ENCODE data around the gene HINT2.

Gene HINT2

DNA sequence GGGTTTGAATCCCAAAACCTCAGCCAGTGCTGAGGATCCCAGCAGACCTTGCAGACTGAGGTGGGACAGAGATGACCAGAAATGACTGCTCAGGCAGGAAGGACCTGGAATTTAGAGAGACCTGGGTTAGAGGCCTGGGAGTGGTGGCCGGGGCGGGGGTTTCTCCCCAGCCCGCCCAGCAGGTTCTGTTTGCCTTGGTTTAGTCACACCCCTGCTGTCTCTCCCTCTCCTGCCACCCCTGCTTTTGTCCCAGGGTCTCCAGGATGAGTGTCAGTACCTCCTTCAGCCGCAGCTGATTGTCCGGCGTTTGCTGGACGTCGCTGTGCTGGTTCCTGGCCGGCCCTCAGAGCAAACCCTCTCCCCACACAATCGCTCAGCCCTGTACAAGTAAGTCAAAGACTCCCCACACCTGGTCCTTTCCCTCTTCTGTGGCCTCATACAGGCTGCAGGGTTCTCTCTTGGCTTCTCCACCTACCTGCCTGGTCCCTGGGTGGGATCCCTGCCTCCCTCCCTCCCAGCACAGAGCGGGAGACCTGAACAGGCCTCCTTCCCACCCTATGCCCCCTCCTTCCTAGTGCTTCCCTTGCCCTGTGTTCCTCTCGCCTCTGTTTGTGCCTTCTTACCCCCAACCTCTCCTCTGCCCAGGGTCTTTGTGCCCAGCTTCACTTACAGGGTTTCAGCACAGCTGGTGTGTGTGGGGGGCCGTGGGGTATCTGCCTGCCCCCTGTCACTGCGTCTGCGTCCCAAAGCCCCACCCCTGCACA is 26.2 kb upstream of the HINT2 start:
- no peak for DNase-seq (ENCODE audit: low read depth)

DNA sequence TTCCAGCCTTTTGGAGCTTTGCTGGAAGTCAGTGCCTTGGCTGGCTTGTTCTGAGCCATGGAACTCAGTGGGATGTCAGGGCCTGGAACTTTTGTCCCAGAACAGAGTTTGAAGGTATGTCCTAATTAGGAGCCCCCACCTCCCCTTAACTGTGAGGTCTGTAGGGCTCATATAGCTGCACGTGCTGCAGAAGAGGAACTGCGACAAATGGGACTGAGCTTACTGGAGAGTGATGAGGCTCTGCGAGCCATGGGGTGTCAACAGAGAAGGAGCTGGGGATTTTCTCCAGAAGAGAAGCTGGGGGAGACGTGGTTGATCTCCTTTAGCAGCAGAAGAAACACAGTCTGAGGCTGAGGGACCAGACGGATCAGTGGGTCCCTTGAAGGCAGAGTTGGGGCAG is 25.1 kb upstream of the HINT2 start:
- DNase-seq (ENCODE audit: low read depth): no peak

- DNase-seq (ENCODE audit: low read depth): no peak
Measured at GRCh38 chr9:35836595-35836994, 21.8 kb upstream of the HINT2 start.

GRCh38 chr9:35835766-35836165 is 20.9 kb upstream of the HINT2 start:
- no peak for DNase-seq (ENCODE audit: low read depth)

- no peak for DNase-seq (ENCODE audit: low read depth)
Measured at GRCh38 chr9:35835216-35835632, 20.4 kb upstream of the HINT2 start.

GRCh38 chr9:35834260-35835215 is 19.7 kb upstream of the HINT2 start:
- DNase-seq (ENCODE audit: low read depth): no peak

GRCh38 chr9:35832814-35833213 is 18.0 kb upstream of the HINT2 start:
- DNase-seq (ENCODE audit: low read depth): no peak

DNA sequence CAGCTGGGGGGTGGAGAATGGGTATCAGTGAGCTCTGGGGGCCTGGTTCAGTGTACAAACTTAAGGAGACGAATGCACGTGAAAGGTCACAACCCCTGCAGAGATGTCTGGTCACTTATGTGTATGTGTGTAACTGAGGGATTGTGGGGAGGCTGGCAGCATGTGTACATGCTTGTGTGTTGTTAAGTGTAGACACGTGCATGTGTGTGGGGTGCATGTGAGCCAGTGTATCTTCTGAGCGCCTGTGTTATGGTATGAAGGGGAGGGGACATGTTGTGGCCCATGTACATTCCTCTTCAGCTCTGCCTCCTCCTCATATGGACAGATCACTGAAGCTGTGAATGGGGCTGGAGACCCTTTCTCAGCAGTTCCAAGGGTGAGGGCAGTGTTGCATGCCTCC is 16.2 kb upstream of the HINT2 start:
- DNase-seq (ENCODE audit: low read depth): no peak

DNA sequence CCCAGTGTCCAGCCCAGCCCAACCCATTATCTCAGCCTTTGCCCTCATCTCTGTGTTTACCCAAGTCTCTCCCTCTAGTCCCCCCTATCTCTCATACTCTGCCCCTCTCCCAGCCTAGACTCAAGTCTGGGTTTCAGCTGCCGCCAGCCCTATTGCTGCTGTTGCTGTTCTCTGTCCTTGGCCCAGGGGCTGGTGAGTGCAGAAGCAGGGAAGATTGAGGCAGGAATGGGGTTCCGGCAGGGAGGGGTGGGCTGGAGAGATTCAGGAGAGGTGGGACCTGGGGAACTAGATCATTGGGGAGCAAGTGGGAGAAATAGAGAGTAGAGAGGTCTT is 14.9 kb upstream of the HINT2 start:
- DNase-seq (ENCODE audit: low read depth): no peak

DNA sequence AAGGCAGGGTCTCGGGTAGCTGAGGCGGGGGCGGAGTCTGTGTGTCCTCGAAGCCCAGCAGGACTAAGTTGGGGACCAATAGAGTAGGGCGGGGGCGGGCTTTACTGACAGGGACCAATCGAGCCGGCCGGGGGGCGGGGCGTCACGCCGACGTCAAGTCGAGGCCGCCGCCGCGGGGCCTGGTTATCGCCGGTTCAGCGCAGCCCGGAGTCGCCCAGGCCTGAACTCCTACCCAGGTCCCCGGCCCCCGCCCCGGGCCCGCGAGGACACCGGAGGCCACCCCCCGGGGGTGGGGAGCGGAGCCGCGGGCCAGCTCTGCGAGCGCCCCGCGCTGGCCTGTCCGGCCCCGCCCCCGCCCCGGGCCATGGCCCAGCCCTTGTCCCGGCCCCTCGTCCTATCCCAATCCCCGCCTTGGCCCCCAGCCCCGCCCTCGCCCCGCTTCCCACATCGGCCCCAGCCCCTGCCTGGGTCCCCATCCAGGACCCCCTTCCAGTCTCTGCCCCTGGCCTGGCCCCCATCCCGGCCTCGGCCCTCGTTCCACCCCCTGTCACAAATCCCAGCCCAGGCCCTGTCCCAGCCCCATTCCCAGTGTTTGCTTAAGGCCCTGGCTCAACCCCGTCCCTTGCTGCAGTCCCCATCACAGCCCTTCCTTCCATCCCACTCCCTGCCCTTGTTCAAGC is 14.4 kb upstream of the HINT2 start, which contains the start of gene TMEM8B:
TMEM8B (plus strand) TSS at position 145 of the 680 bp plus-strand sequence; CDS start at position 365, 220 bp downstream.
- peak; percentile 89 for DNase-seq (ENCODE audit: low read depth)

- DNase-seq (ENCODE audit: low read depth): no peak
Measured at GRCh38 chr9:35828716-35829083, 13.9 kb upstream of the HINT2 start, which contains the start of gene FAM221B. FAM221B (minus strand) TSS chr9:35828732; CDS start chr9:35826161, 2,571 bp downstream.

- no peak for DNase-seq (ENCODE audit: low read depth)
Measured at GRCh38 chr9:35827486-35827885, 12.6 kb upstream of the HINT2 start.

- DNase-seq (ENCODE audit: low read depth): peak; percentile 24
Measured at GRCh38 chr9:35826071-35826701, 11.3 kb upstream of the HINT2 start.

DNA sequence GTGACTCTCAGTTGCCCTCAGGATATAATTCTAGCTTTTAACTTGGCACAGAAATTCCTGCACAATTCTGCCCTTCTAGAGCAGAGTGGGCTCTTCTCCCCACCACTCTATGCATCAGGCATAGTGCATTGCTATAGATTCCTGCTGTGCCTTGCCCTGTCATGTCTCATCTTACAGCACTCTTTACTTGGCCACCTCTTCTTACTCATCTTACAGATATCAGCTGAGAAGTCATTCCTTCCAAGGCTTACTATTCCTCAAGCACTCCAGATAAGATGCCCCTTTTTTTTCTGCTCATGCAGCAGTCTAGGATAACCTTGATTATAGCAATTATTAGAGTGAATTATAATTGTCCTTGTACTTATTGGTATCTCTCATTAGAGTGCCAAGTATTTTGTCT is 8.1 kb upstream of the HINT2 start:
- DNase-seq (ENCODE audit: low read depth): no peak

DNA sequence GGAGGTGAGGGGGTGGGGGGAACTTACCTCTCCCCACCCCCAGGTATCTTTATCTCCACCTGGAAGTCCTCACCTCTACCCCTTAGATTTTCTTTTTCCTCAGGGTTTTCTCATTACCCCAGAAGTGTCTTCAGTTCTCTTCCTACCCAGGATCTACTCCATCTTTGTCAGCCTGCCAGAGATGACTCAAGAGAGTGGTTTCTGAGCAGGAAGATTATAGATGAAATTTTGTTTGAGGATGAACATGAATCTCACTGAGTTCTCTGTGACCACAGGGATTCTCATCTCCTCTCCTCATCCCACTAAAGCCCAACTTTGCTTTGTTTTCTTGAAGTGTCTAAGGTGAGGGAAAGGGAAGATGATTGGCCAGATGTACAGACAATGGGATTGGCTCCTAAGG is 5.2 kb upstream of the HINT2 start:
- no peak for DNase-seq (ENCODE audit: low read depth)

GRCh38 chr9:35818341-35818740 is 3.5 kb upstream of the HINT2 start:
- DNase-seq (ENCODE audit: low read depth): no peak

- DNase-seq (ENCODE audit: low read depth): no peak
Measured at GRCh38 chr9:35816708-35817107, 1.9 kb upstream of the HINT2 start.

- DNase-seq (ENCODE audit: low read depth): peak; percentile 16
Measured at GRCh38 chr9:35814106-35814840, 569 bp downstream of the HINT2 start.

GRCh38 chr9:35813434-35814105 is 1.3 kb downstream of the HINT2 start:
- no peak for DNase-seq (ENCODE audit: low read depth)

DNA sequence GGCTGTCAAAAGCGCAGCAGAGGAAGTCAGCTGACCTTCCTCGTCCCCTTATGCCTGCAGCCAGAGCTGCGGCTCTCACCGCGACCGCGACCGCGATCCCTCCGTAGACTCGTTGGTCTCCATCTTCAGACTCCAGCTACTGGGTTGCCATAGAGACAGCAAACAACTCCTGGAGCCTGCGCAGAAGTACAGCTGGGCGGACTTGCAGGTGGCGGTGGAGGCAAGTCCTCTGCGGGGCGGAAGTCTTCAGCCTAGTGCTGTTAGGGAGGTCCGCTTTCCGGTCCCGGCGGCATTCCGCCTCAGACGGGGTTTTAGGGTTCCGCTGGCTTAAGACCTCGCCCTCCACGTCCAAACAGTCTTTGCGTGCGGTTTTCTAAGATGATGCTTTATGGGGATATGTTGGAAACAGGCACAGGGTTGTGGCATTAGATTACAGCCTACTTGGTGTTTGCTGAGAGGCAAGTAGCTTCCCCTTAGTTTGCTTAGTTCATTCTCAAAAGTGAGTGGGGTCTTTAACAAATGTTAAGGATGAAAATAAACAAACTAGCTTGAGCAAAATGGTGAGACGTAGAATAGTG is 2.7 kb downstream of the HINT2 start, which contains the start of gene SPAG8:
SPAG8 (minus strand) TSS at position 238 of the 578 bp plus-strand sequence; CDS start at position 123, 115 bp downstream.
- DNase-seq (ENCODE audit: low read depth): peak; percentile 91
